K562 (cell line): ENCODE data around the gene GTPBP1. TPM values are rescaled to one million over a fixed set of nuclear protein-coding genes. Genes with fewer than 3 reads are reported as not detected.
A peak's percentile ranks its signal among the peaks of the same experiment; 100 is the strongest.

Experiments
- ATAC-seq: fragments of 200-7000 bp; cut with Tn5 transposase; 3 replicates; pipeline ENCODE4 v1.9.1; 2020; ENCODE audit warnings: moderate library complexity
- BruUV-seq: library from RNA; stranded (reverse); fragments of 400-500 nt; replicated peaks from 2 replicates; lab custom pipeline; 2021; lab: Mats Ljungman, UMichigan
- CTCF ChIA-PET: fragments of 300-600 bp; formaldehyde crosslinking; extraction: SDS; loops from one replicate; lab custom pipeline; 2021; ENCODE audit warnings: low intra/inter-chr PET ratio; lab: Yijun Ruan, JAX
- POLR2A ChIA-PET: fragments of 300-600, 350-650 bp; sonication (Branson Sonifier 250); formaldehyde crosslinking; extraction: SDS; loops from one replicate; lab custom pipeline; 2021; ENCODE audit warnings: antibody characterized with exemption, inconsistent platforms; lab: Yijun Ruan, JAX
- DNase-seq, 4 experiments: peaks; one replicate each; pipeline versions ENCODE4 v3.0.0 to v3.0.0-alpha.2; 2011 to 2018; ENCODE audit warnings: low spot score in 3 of 4, mixed read lengths in 3 of 4; ENCODE audit errors: extremely low read depth in 1 of 4
- FAIRE-seq: peaks from 2 replicates; lab custom pipeline; 2011; peaks lifted over from hg19 to GRCh38; lab: Jason Lieb, UNC
- H2AFZ ChIP-seq: 2 replicates; pipeline ENCODE4 v1.6.0; 2011; ENCODE audit warnings: low read depth, low read length, control low read depth, inconsistent platforms
- H3K27ac ChIP-seq: fragments of 200-600 bp; 3 replicates; pipeline ENCODE4 v1.8.0; 2011; ENCODE audit warnings: low read depth, mild to moderate bottlenecking, control low read depth, inconsistent platforms, low read length, moderate library complexity, mixed read lengths; ENCODE audit errors: extremely low read depth
- H3K27me3 ChIP-seq, 2 experiments: fragments of 300-600 bp in 1 of 2; 2 replicates in 1 of 2; 3 replicates in 1 of 2; pipeline versions ENCODE4 v1.6.0 to v1.8.0; 2011; ENCODE audit warnings: inconsistent platforms in 2 of 2, low read length in 2 of 2, mild to moderate bottlenecking in 1 of 2, mixed read lengths in 1 of 2, moderate library complexity in 1 of 2; ENCODE audit not compliant: control insufficient read depth in 2 of 2, insufficient read depth in 2 of 2
- H3K36me3 ChIP-seq: fragments of 300-600 bp; 3 replicates; pipeline ENCODE4 v1.8.0; 2011; ENCODE audit warnings: mild to moderate bottlenecking, low read length, inconsistent platforms; ENCODE audit not compliant: control insufficient read depth, insufficient read depth
- H3K4me1 ChIP-seq, 2 experiments: fragments of 200-600 bp in 1 of 2; replicated peaks in 1 of 2; 2 replicates in 1 of 2; 3 replicates in 1 of 2; pipeline versions ENCODE4 v1.5.1 to v1.8.0; 2011; ENCODE audit warnings: inconsistent platforms in 2 of 2, low read length in 2 of 2, mild to moderate bottlenecking in 1 of 2, mixed read lengths in 1 of 2, moderate library complexity in 1 of 2; ENCODE audit not compliant: control insufficient read depth in 2 of 2, insufficient read depth in 2 of 2
- H3K4me2 ChIP-seq: 2 replicates; pipeline ENCODE4 v1.6.1; 2011; ENCODE audit warnings: low read length, control low read depth, inconsistent platforms, mixed read lengths; ENCODE audit not compliant: insufficient read depth
- H3K4me3 ChIP-seq: fragments of 200-600 bp; sonication (generic), shearing (Covaris generic); 2 replicates; pipeline ENCODE4 v1.5.1; 2016; ENCODE audit warnings: control low read depth, inconsistent platforms
- H3K79me2 ChIP-seq: fragments of 200-600 bp; 3 replicates; pipeline ENCODE4 v1.8.0; 2011; ENCODE audit warnings: low read length, inconsistent platforms; ENCODE audit not compliant: control insufficient read depth, insufficient read depth
- H3K9ac ChIP-seq, 2 experiments: 2 replicates each; pipeline versions ENCODE4 v1.6.0 to v1.6.1; 2011; ENCODE audit warnings: low read depth in 2 of 2, low read length in 2 of 2, control low read depth in 1 of 2, inconsistent platforms in 1 of 2, mild to moderate bottlenecking in 1 of 2, mixed read lengths in 1 of 2; ENCODE audit not compliant: insufficient read depth in 1 of 2
- H3K9me1 ChIP-seq: one replicate; pipeline ENCODE4 v1.6.0; 2011; ENCODE audit warnings: inconsistent platforms, mild to moderate bottlenecking, low read length, moderate library complexity; ENCODE audit not compliant: control insufficient read depth, insufficient read depth
- H3K9me3 ChIP-seq: replicated peaks from 2 replicates; pipeline ENCODE4 v1.5.1; 2011; ENCODE audit warnings: low read depth, low read length, inconsistent platforms; ENCODE audit not compliant: control insufficient read depth, insufficient read depth
- H4K20me1 ChIP-seq: replicated peaks from 2 replicates; pipeline ENCODE4 v1.6.1; 2011; ENCODE audit warnings: low read length, inconsistent platforms, mixed read lengths; ENCODE audit not compliant: control insufficient read depth, insufficient read depth
- DACH1 ChIP-seq: fragments of 450-650 bp; IDR thresholded peaks from 2 replicates; pipeline ENCODE4 v1.6.1; 2018; ENCODE audit not compliant: partially characterized antibody
- HIVEP1 ChIP-seq: fragments of 250-450 bp; sonication (Bioruptor Pico); IDR thresholded peaks from 2 replicates; pipeline ENCODE4 v1.4.0; 2020; ENCODE audit warnings: mild to moderate bottlenecking
- LEF1 ChIP-seq: fragments of 450-650 bp; IDR thresholded peaks from 2 replicates; pipeline ENCODE4 v1.6.1; 2016; ENCODE audit warnings: mild to moderate bottlenecking
- OTX1 ChIP-seq: fragments of 450-650 bp; formaldehyde crosslinking; IDR thresholded peaks from 2 replicates; pipeline ENCODE4 v1.4.0; 2022; ENCODE audit warnings: mild to moderate bottlenecking
- POLR3G ChIP-seq: IDR thresholded peaks from 2 replicates; pipeline ENCODE4 v1.6.1; 2011; ENCODE audit not compliant: insufficient read length, insufficient replicate concordance; ENCODE audit errors: extremely low read depth
- RHOXF2B ChIP-seq: fragments of 250-450 bp; sonication (Bioruptor Pico); conservative IDR thresholded peaks from 2 replicates; pipeline ENCODE4 v1.5.1; 2021
- SRF ChIP-seq, 2 experiments: fragments of 250-450, 450-650 bp in 1 of 2; sonication (Bioruptor Pico) in 1 of 2; sonication (generic) in 1 of 2; formaldehyde crosslinking; IDR thresholded peaks; 2 replicates each; pipeline versions ENCODE4 v1.5.0 to v1.5.1; 2020 to 2022; ENCODE audit warnings: mild to moderate bottlenecking in 1 of 2, missing genetic modification reagents in 1 of 2
- TAF15 ChIP-seq: fragments of 200-400 bp; formaldehyde crosslinking; IDR thresholded peaks from 2 replicates; pipeline ENCODE4 v1.6.1; 2017; ENCODE audit warnings: mild to moderate bottlenecking, low read depth, low read length, moderate library complexity
- TCF7 ChIP-seq: sonication (generic); IDR thresholded peaks from 2 replicates; pipeline ENCODE4 v1.6.1; 2016; ENCODE audit warnings: antibody characterized with exemption, borderline replicate concordance
- UBTF ChIP-seq, 2 experiments: IDR thresholded peaks; 2 replicates each; pipeline ENCODE4 v1.6.1; 2012; ENCODE audit warnings: improper control_type of control experiment in 2 of 2, low read depth in 2 of 2, low read length in 2 of 2, borderline replicate concordance in 1 of 2
- ZSCAN29 ChIP-seq: fragments of 450-650 bp; IDR thresholded peaks from 2 replicates; pipeline ENCODE4 v1.6.1; 2017
- WGBS: fragments of 100-300 bp; shearing (Covaris generic); methylation state at CpG from one replicate; pipeline ENCODE4 v1.1.6; 2016; ENCODE audit warnings: low coverage, mixed read lengths; ENCODE audit not compliant: insufficient coverage; ENCODE audit errors: missing lambda C conversion rate; 5-methylcytosine and 5-hydroxymethylcytosine counted together
- in situ Hi-C: fragments of 300-500 bp; cut with MboI; formaldehyde crosslinking; loops from 4 replicates; pipeline ENCODE4 v1.15.0; 2018; ENCODE audit warnings: inconsistent platforms, mixed read lengths
- intact Hi-C: fragments of 100-400 bp; cut with micrococcal nuclease; formaldehyde crosslinking; loops from 2 replicates; pipeline ENCODE4 v1.14.2; 2022
- polyA plus RNA-seq, 8 experiments: library from polyadenylated mRNA; depleted of rRNA in 4 of 8; stranded (reverse) in 5 of 8; unstranded in 3 of 8; fragments of >200 nt; fragmentation: Nextera tagmentation in 2 of 8; fragmentation: Illumina TruSeq in 1 of 8; extraction: Ambion mirVana in 2 of 8; extraction: Trizol in 1 of 8; gene quantifications; 2 replicates each; pipeline versions ENCODE4 v1.2.1 to v1.2.3, GENCODE V29; 2011 to 2014; ENCODE audit warnings: inconsistent platforms in 1 of 8, missing spikeins in 1 of 8
- total RNA-seq, 7 experiments: library from RNA; depleted of rRNA in 6 of 7; stranded (reverse); fragments of >200 nt in 6 of 7; fragmentation: Illumina TruSeq in 2 of 7; extraction: Trizol in 2 of 7; gene quantifications; 2 replicates each; pipeline versions ENCODE4 v1.2.1 to v1.2.3, GENCODE V29; 2011 to 2021; ENCODE audit warnings: low replicate concordance in 1 of 7
- TF ChIP-seq, protein P1 (sequence below): fragments of 450-650 bp; formaldehyde crosslinking; IDR thresholded peaks from 2 replicates; pipeline ENCODE4 v1.4.0; 2020; ENCODE audit warnings: mild to moderate bottlenecking, moderate library complexity

GTPBP1 gene
- total and polyA plus RNA-seq, 9 of the 15 experiments (the other 6 are each of a cell fraction or from before 2014, with no cell fraction given), result 0.83 to 53.2 (median 23.3) TPM

DNA sequence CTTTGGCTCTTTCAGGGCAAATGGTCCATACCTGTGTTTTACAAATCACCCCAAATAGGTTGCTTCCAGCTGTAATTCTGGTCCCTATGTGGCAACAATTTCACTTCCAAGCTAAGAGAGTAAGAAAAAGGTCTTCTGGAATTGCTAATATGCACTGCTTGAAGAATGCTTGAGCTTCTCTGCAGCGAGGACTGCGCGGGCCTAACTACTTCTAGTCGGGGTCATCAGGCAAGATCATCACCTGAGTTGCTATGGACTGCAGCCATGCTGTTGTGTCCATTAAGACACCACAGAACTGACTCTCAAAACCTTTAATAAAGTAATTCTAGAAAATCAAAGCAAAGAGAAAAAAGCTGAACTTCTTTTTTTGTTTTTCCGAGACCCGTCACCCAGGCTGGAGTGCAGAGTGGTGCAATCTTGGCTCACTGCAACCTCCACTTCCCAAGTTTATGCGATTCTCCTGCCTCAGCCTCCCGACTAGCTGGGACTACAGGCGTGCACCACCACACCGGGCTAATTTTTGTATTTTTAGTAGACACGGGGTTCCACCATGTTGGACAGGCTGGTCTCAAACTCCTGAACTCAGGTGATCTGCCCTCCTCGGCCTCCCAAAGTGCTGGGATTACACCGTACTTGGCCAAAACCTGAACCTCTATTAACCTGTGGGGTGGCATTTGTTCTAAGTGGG, 7.2 kb upstream of the GTPBP1 start:
- WGBS, result 52% methylated on average over 10 of the region's 13 CpGs
- Histone ChIP-seq H3K36me3 (peaks cover 36% of the 10 kb centered on the region), H3K4me3 (peak overlapping the region; percentile 89), H3K27me3 (no peaks in the 10 kb centered on the region), H3K79me2 (peaks cover 71% of the 10 kb centered on the region), H4K20me1 (no peaks in the 10 kb centered on the region; the same call in 1 of the 2 replicates), H3K9me1 (peaks cover 3% of the 10 kb centered on the region), H2AFZ (no peak overlapping the region), H3K4me1 (peaks cover 43 to 45% of the 10 kb centered on the region in 2 experiments; a peak in 4 of 5 replicates), H3K27ac (peak overlapping the region; percentile 89; the same call in 2 of the 3 replicates), H3K9ac (peak overlapping the region; percentile 53 to 86; a peak in 3 of 4 replicates), H3K4me2 (peak overlapping the region; percentile 83), H3K9me3 (no peaks in the 10 kb centered on the region)
- intact Hi-C loops, result no loop called here
- in situ Hi-C loops, result no loop called here
- no TSS peak for BruUV-seq
- no peak for ATAC-seq
- no peak for DNase-seq
- no peak for TF ChIP-seq LEF1
- TF ChIP-seq TAF15, result no peak
- no peak for TF ChIP-seq SRF (CRISPR knock-in tag; IDR thresholded peaks at IDR 0.05)
- TF ChIP-seq TCF7, result no peak
- TF ChIP-seq HIVEP1, result no peak
- TF ChIP-seq POLR3G, result no peak
- TF ChIP-seq UBTF (IDR thresholded peaks at IDR 0.05; ENCODE audit: borderline replicate concordance in 1 of 2, low read depth in 2 of 2, low read length in 2 of 2), result no peak
- no peak for TF ChIP-seq OTX1
- no peak for TF ChIP-seq RHOXF2B (CRISPR knock-in tag)
- TF ChIP-seq ZSCAN29, result no peak
- TF ChIP-seq, protein P1, sequence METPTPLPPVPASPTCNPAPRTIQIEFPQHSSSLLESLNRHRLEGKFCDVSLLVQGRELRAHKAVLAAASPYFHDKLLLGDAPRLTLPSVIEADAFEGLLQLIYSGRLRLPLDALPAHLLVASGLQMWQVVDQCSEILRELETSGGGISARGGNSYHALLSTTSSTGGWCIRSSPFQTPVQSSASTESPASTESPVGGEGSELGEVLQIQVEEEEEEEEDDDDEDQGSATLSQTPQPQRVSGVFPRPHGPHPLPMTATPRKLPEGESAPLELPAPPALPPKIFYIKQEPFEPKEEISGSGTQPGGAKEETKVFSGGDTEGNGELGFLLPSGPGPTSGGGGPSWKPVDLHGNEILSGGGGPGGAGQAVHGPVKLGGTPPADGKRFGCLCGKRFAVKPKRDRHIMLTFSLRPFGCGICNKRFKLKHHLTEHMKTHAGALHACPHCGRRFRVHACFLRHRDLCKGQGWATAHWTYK (CRISPR knock-in tag), result no peak
- no peak for TF ChIP-seq DACH1
- FAIRE-seq, result no peak
- ChIA-PET POLR2A (interaction anchor here (0.5 to 3.2 kb wide), 8 partner anchors 10 to 824 kb away, joined by 3 to 12 read pairs (median 3); partner anchors contain the start of gene TOMM22), CTCF (no interaction called here)
